Uterus (tissue), 4 donors: ENCODE data around the gene ATAD2B. TPM values are rescaled to one million over a fixed set of nuclear protein-coding genes. Genes with fewer than 3 reads are reported as not detected.

ENCODE experiments used
- DNase-seq, 2 donors: peaks; one replicate each; pipeline ENCODE4 v3.0.0-alpha.2; 2019 to 2020
- H3K27ac ChIP-seq, 2 donors: fragments of 200-600 bp; sonication (generic); 1 replicate in 1 of 2; 2 replicates in 1 of 2; pipeline ENCODE4 v1.5.1; 2016 to 2018
- H3K27me3 ChIP-seq, 2 donors: fragments of 200-600 bp; sonication (generic); one replicate each; pipeline ENCODE4 v1.5.1; 2018 to 2019; ENCODE audit warnings: control low read depth in 1 of 2
- H3K36me3 ChIP-seq, 2 donors: fragments of 200-600 bp; sonication (generic); one replicate each; pipeline ENCODE4 v1.5.1; 2019; ENCODE audit warnings: control low read depth in 1 of 2
- H3K4me1 ChIP-seq, 2 donors: fragments of 200-600 bp; sonication (generic); one replicate each; pipeline ENCODE4 v1.5.1; 2018 to 2019; ENCODE audit warnings: control low read depth in 1 of 2
- H3K4me3 ChIP-seq, 2 donors: fragments of 200-600 bp; sonication (generic); 1 replicate in 1 of 2; 2 replicates in 1 of 2; pipeline ENCODE4 v1.5.1; 2018 to 2019; ENCODE audit warnings: mild to moderate bottlenecking in 1 of 2
- H3K9me3 ChIP-seq, 2 donors: fragments of 200-600 bp; sonication (generic); one replicate each; pipeline ENCODE4 v1.5.1; 2019; ENCODE audit warnings: control low read depth in 1 of 2
- POLR2A ChIP-seq, 2 donors: fragments of 450-650 bp; IDR thresholded peaks; one replicate each; pipeline ENCODE4 v1.6.1; 2016; ENCODE audit warnings: antibody characterized with exemption in 2 of 2, mild to moderate bottlenecking in 1 of 2, moderate library complexity in 1 of 2
- intact Hi-C: fragments of 100-400 bp; cut with DNase I; formaldehyde crosslinking; loops from one replicate; pipeline ENCODE4 v1.15.1; 2023; ENCODE audit warnings: low total_unique reads
- total RNA-seq, 4 donors: library from RNA; depleted of rRNA in 3 of 4; stranded (reverse); fragments of >200 nt in 3 of 4; gene quantifications; one replicate each; pipeline versions ENCODE4 v1.1.0 to v1.2.4, GENCODE V29; 2014 to 2023
- TF ChIP-seq, protein P1 (sequence below), 4 experiments: fragments of 200-600 bp in 2 of 4; fragments of 450-650 bp in 2 of 4; sonication (generic) in 2 of 4; IDR thresholded peaks; one replicate each; pipeline ENCODE4 v1.5.1; 2016 to 2019; ENCODE audit warnings: antibody characterized with exemption in 4 of 4, mild to moderate bottlenecking in 2 of 4, moderate library complexity in 1 of 4
- donor health status: DM: yes; HTN: yes; CAD: no.

Gene ATAD2B
- total RNA-seq, 4 donors from 2014 or later: 14.1 to 67.5 (median 32.3) TPM

DNA sequence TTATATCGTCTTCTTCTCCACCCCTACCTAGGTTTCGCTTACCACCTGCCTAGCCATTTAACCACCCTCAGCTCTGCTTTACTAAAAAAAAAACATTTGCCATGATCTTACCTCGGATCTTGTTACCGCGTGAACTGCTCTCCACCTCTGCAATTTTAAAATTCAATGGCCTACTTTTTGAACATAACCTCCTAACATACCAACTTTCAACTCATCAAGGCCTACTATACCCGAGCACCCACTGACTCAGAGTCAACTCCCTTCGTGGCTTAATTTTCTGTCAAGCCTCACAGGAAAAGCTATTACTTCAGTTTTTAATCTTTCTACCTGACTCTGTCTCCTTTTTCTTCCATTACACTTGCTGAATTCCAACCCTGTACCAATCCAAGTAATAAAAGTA lies 55.7 kb downstream of the ATAD2B start:
- Histone ChIP-seq H3K27me3 (no peaks in the 10 kb centered on the region), H3K9me3 (no peaks in the 10 kb centered on the region), H3K4me1 (no peaks in the 10 kb centered on the region), H3K27ac (no peak overlapping the region), H3K36me3 (no peaks in the 10 kb centered on the region), H3K4me3 (no peak overlapping the region)
- no peak for DNase-seq
- intact Hi-C loops: no loop called here
- TF ChIP-seq POLR2A (IDR thresholded peaks at IDR 0.05): no peak
- TF ChIP-seq, protein P1, sequence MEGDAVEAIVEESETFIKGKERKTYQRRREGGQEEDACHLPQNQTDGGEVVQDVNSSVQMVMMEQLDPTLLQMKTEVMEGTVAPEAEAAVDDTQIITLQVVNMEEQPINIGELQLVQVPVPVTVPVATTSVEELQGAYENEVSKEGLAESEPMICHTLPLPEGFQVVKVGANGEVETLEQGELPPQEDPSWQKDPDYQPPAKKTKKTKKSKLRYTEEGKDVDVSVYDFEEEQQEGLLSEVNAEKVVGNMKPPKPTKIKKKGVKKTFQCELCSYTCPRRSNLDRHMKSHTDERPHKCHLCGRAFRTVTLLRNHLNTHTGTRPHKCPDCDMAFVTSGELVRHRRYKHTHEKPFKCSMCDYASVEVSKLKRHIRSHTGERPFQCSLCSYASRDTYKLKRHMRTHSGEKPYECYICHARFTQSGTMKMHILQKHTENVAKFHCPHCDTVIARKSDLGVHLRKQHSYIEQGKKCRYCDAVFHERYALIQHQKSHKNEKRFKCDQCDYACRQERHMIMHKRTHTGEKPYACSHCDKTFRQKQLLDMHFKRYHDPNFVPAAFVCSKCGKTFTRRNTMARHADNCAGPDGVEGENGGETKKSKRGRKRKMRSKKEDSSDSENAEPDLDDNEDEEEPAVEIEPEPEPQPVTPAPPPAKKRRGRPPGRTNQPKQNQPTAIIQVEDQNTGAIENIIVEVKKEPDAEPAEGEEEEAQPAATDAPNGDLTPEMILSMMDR (IDR thresholded peaks at IDR 0.05): no peak

DNA sequence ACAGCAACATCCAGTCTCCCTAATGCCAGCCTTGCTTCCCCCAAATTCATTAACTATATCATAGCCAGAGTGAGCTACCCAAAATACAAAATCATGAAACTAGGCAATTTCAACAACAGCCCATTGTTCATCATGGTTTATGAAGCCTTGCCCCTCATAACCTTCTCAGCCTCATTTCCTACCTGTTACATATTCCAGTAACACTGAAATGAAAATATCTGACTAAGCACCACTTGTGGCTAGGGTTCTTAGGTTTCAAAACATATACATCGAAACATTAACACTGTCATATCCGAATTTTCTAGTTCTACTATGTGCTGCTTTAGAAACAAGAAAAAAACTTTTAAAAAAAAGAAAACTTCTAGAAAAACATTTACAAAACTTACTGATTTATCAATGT lies 59.5 kb downstream of the ATAD2B start:
- Histone ChIP-seq H3K27me3 (no peaks in the 10 kb centered on the region), H3K9me3 (no peaks in the 10 kb centered on the region), H3K4me1 (no peaks in the 10 kb centered on the region), H3K27ac (no peak overlapping the region), H3K36me3 (no peaks in the 10 kb centered on the region), H3K4me3 (no peak overlapping the region)
- DNase-seq: no peak
- no peak for TF ChIP-seq POLR2A (IDR thresholded peaks at IDR 0.05)
- TF ChIP-seq, protein P1 (IDR thresholded peaks at IDR 0.05): no peak
- intact Hi-C loops: no loop called here

DNA sequence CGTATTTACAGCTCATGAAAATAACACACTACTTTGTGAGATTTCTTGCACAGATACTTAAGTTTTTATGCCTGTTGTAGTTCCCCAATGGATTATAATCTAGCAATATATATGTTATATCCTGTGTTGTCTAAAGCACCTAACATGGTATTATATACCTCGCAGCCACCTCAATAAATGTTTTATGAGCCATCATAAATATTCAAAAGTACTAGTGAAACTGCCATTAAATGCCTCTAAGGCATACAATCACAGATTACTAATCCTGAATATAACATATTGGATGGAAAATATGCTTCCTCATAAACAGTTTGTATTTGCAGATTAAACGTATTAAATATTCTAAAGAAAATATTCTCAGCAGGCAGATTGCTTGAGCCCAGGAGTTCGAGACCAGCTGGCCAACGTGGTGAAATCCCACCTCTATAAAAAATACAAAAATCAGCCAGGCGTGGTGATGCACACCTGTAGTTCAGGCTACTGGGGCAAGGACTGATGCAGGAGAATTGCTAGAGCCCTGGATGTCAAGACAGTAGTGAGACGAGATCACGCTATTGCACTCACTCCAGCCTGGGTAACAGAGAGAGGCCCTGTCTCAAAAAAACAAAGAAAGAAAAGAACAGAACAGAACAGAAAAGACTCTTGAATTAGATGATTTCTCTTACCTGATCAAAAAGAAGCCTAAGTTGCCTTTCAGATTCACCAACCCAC lies 64.1 kb downstream of the ATAD2B start:
- no peaks in the 10 kb centered on the region for H3K36me3 ChIP-seq

DNA sequence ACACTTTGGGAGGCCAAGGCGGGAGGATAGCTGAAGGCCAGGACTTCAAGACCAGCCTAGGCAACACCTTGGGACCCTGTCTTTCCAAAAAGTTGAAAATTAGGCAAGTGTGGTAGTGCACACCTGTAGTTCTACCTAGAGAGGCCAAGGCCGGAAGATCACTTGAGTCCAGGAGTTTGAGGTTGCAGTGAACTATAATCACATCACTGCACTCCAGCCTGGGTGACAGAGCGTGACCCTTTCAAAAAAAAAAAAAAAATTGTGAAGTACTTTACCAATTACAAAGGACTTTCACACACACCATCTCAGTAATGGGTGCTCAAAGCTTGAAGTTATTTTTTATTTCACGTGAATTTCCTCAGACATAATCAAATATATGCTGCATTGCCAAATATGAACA lies 65.0 kb downstream of the ATAD2B start:
- Histone ChIP-seq H3K4me3 (no peak overlapping the region), H3K36me3 (no peaks in the 10 kb centered on the region), H3K27me3 (no peaks in the 10 kb centered on the region), H3K27ac (no peak overlapping the region), H3K9me3 (no peaks in the 10 kb centered on the region), H3K4me1 (no peaks in the 10 kb centered on the region)
- TF ChIP-seq, protein P1 (IDR thresholded peaks at IDR 0.05): no peak
- no peak for DNase-seq
- intact Hi-C loops: no loop called here

More for the DNA sequence above, 64.1 kb downstream of the ATAD2B start:
- no peak for TF ChIP-seq POLR2A (IDR thresholded peaks at IDR 0.05)
- TF ChIP-seq, protein P1 (IDR thresholded peaks at IDR 0.05): no peak
- Histone ChIP-seq H3K27ac (no peak overlapping the region), H3K4me1 (no peaks in the 10 kb centered on the region), H3K4me3 (no peak overlapping the region), H3K27me3 (no peaks in the 10 kb centered on the region), H3K9me3 (no peaks in the 10 kb centered on the region)
- intact Hi-C loops: no loop called here
- DNase-seq: no peak

DNA sequence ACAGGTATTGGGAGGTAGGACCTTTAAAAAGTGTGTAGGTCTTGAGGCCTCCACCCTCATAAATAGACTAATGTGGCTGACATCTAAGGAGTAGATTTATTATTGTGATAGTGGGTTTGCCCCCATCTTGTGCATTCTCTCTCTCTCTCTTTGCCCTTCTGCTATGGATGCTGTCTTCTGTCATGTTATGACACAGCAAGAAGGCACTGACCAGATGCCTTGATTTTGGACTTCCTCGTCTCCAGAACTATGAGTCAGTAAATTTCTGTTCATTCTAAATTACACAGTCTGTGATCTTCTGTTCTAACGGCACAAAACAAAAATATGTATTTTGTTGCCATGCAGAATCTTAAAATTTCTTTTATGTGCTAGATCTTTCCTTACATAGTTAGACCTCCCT lies 66.9 kb downstream of the ATAD2B start:
- intact Hi-C loops: no loop called here
- Histone ChIP-seq H3K36me3 (no peaks in the 10 kb centered on the region), H3K9me3 (no peaks in the 10 kb centered on the region), H3K27ac (no peak overlapping the region), H3K4me1 (no peaks in the 10 kb centered on the region), H3K4me3 (no peak overlapping the region), H3K27me3 (no peaks in the 10 kb centered on the region)
- TF ChIP-seq, protein P1 (IDR thresholded peaks at IDR 0.05): no peak
- no peak for TF ChIP-seq POLR2A (IDR thresholded peaks at IDR 0.05)
- DNase-seq: no peak
